Dermis microvascular lymphatic vessel endothelial cell (primary cell): ENCODE results near the gene GPC6. TPM values are rescaled to one million over a fixed set of nuclear protein-coding genes. Genes with fewer than 3 reads are reported as not detected.

Experiments
- DNase-seq, 2 donors: peaks; one replicate each; pipeline versions ENCODE4 v3.0.0 to v3.0.0-alpha.2; 2010; ENCODE audit warnings: low read depth in 2 of 2
- total RNA-seq: library from RNA; depleted of rRNA; stranded (reverse); fragments of >200 nt; gene quantifications from 2 replicates; pipeline ENCODE4 v1.2.1, GENCODE V29; 2014

The GPC6 gene
- total RNA-seq, 1 donor from 2014 or later = under 0.01 TPM

DNA sequence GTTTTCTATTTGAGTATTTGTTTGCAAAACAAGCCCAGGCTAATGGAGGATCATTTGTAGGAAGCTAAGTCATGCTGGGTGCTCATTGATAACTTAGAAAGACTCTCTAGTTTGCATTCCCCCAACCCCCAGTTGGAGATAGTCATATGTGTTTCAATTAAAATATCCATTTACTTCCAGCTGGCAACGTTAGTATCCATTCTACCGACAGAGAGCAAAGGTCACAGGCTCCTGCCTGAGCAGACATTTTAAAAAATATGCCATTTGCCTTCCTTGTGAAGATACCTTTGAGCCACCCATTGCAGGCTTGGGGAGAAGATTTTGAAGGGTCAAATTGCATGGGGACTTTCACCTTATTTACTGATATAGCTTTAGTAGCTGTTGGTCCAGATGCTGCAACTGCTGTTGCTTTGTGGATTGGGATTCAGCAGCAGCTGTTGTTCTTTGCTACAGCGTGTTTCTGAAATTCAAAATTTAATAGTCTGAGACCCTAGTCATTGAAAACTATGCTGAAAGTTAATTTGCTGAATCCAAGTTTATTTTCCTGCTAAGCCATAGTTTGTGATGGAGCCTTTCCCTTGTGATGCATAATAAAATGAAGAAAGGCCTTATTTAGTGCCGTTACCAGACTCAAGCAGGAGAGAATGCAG is 335.1 kb downstream of the GPC6 start:
- no peak for DNase-seq

DNA sequence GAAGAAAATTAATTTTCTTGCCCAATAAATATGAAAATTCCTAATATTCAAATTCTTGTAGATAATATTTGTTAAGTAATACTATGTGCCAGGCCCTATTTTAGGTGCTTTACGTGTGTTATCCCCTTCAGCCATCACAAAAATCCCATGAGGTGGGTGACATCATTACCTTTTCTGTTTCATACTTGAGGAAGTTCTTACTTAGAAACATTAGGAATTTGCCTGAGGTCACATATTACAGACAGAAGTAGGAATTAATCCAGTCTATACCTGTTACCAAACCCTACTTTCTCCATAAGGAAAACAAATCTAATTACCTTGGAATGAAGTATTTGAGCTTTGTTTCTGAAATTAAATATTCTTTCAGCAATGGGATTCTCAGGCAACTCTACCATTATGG is 336.1 kb downstream of the GPC6 start:
- DNase-seq = no peak

DNA sequence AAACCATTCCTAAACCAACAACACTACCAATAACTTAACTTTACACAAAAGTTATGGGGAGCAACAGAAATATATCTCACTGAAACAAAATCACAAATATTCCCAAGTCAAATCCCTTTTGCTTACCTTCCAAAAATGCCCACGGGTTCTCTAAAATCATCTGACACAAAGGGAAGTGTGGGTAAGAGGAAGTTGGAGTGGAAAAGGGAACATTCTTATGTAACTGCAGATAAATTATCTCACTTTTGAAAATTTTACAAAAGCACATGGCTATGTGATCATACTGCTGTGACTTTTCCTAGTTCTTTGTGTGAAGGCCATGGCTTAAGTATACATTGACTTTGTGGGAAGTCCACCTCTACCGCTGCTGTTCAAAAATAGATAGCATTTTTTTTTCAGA is 350.5 kb downstream of the GPC6 start:
- no peak for DNase-seq

DNA sequence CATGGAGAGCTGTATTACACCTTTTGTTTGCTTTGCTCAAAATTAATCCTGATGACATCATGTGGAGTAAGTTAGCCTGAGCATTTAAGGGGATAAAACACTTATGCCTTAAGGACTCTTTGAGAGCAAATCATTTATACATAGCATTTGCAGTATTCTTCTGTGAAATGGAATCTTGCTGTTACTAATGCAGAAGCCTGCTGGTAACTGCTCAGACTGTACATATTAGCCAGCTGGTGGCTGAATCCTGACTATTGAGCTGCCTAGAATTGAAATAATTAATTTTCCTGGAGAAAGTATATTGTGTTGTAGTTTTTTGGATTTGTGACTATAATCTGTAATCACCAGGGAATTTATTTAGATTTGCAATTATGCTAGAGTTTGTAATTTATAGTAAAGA is 363.2 kb downstream of the GPC6 start:
- DNase-seq = no peak

DNA sequence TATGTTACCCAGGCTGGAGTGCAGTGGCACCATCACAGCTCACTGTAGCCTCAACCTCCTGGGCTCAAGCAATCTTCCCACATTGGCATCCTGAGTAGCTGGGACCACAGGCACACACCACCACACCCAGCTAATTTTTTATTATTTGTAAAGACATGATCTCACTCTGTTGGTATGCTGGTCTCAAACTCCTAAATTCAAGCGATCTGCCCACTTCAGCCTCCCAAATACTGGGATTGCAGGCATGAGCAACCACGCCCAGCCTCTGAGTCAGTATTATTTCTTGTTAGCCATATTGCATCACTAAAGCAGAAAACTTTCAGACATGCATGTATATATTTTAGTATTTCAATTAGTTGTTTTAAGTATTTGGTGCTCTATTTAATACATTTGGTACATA is 376.4 kb downstream of the GPC6 start:
- DNase-seq = no peak

DNA sequence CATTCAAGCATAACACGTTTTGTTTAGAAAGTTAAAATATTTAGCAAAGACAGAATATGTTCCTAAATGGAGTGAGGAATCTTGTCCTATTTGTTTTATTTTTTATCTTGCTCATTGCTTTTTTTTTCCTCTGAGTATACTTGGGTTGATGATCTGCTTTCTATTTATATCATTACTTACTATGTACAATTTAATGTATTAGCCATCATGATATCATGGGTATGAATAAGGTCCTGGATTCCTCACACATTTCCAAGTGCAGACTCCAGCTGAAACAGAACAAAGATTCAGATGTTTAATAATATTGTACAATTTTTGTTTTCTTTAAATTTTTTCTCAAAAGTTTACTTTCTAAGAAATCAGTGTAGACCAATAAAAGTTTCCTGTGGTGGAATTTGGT is 388.2 kb downstream of the GPC6 start:
- no peak for DNase-seq

DNA sequence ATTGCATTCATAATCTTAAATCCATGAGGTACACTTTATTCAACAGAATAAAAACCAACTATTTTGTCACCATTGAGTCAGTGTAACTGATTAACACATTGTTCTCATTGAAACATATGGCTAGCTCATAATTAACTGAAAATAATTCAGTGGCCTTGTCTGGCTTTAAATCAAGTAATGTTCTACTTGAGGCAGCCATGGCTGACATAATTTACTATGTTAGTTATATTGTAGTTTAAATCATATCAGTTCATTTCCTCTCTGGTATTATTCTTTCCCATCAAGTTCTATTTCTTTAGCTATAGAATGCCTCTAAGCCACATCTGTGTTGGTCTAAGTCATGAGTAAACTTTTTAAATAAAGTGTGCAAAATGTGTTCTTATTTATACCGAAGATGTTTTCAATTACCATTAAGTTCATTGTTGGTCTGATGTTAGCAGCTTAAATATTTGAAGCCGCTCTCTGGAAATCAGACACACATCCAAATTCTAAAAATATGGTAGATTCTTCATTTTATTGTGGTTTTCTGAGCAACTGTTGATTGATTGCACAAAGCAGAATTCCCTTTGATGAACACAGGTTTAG is 393.7 kb downstream of the GPC6 start:
- DNase-seq = no peak

DNA sequence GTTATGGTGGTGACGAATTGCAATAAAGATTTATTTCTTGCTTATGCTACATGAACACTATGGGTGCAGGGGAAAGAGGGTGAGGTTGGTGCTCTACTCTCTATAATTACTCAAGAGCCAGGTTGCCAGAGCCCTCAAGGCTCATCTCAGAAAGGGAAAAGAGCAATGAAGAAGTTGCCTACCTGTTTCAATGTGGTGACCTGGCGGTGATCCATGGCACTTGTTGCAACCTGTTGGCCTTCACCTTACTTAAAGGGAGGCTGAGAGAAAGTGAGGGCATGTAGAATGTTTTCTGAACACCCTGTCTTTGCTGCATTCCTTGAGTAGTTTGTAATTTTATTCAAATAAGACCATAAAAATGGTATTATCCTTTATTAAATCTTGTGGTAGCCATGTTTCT is 394.4 kb downstream of the GPC6 start:
- DNase-seq = no peak

DNA sequence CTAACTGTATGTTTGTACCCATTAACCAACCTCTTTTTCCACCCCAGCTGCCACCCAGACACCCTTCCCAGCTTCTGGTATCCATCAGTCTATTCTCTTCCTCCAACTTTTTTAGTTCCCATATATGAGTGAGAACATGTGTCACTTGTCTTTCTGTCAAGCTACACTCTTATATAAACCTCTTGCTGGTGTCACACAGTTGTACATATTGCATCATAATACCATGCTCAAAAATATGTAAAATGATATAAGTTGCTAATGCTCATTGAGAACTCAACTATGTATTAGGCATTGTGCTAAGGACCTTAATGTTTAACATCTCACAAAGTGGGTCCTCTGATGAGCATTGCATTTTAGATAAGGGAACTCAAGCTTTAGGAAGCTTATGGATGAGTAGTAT is 395.4 kb downstream of the GPC6 start:
- DNase-seq = no peak

DNA sequence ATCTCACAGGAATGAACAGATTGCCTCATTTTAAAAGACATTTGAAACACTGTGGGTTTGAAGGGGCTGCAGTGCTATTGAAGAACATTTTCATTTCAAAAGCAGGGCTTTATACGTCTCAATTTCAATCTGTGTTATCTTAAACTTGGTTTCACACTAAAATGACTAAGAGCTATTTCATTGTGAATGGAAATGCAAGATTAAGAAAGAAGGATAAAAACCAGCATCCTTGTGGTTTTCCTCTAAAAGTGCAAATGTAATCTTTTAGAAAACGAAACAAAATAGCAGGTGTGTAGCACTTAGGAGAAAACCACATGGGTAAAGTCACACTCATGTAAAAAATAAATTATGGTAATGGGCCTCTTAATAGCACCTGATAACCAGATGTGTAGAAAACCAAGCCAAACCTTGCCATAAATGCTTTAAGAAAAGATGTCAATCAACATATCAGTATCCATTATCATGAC is 397.7 kb downstream of the GPC6 start:
- no peak for DNase-seq

DNA sequence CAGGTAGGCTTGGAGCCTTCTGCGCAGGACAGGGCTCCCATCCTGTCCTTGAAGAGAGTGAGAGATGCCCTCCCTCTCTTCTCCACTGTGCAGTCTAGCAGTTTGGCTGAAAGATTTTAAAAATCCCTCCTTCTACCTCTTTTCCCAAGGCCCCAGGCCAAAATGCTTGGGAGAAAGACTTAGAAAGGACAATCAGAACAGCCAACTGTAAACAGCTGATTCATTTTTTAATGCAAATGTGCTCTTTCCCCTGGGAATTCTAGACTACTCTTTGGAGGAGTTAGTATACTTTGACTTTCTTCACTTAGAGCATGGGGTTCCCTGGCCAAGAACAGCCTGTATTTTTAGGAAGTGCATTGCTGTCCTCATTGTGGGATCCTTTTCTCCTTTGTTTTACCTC is 398.9 kb downstream of the GPC6 start:
- DNase-seq = no peak

DNA sequence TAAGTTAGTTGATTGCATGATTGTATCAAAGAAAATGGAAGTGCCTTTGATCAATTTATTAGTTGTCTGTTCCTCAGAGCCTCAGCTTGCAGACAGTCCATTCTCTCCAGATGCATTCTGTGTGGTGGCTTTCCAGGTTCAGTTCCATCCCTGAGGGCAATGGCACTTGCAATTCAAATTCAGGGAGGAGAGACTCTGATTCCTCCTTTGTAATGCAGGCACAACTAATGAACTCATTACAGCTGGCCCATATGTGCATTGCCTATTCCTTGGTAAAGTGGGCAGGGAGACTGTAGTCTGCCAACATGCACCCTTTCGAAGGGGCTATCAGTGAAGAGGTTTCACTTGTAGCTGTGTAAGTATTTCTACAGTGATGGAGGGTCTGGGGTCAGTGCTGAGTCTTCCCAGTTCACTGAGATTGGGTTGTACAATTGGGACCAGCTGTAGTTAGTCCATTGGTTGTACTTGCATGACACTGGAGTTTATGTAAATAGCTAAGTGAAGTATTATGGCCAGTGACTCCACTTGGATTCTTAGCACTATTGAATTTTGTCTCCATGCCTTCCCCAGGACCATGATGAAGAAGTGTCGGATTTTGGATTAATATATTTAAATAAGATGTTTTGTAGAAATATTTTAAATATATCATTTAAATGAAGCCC is 401.7 kb downstream of the GPC6 start:
- DNase-seq = no peak

DNA sequence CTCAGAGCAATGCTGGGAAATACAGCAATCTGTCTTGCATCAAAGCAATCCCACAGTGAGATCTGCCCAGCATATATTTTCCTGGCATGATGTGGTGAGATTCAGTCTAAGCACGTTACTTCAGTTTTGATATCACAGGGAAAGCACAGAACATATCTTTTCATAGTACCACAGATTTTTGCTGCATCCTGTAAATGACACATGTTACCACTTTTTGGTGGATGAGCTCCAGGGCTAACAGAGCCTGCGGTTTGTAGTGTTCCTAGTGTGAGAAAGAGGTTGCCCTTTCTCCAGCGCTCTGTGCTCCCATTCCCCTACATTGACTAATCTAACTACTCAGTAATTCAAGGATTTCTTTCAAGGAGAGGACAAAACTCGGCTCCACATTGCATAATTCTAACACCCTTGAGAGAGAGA is 409.0 kb downstream of the GPC6 start:
- no peak for DNase-seq

DNA sequence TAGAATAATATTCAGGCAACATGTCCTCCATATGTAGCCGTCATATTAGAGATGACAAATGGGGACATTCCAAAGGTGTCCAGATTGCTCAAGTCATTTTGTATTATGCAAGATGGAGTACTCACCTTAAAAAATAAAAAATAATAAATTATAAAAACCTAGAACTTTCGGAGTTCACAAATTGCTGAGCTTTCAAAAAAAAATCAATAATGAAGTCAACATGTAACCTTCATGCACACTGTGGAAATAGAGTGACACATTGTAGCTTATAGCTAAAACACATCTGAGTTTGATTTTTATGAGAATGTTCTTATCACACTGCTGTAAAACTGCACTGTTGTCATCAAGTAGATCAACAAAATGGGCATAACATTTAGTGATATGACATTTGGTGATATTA is 411.2 kb downstream of the GPC6 start:
- no peak for DNase-seq

DNA sequence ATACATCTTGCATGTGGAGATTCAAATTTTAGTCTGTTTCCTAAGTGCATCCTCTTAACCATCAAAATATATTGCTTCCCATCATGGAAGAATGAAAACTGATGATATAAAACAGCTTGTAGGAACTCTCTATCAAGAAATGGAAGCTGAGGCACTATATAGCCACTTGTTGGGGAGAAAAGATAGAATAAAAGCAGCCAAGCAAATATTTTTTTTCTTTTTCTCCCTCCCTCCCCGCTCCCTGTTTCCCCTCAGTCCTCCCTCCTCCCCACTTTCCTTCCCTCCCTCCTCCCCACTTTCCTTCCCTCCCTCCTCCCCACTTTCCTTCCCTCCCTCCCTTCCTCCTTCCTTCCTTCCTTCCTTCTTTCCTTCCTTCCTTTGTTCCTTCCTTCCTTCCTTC is 413.8 kb downstream of the GPC6 start:
- no peak for DNase-seq

DNA sequence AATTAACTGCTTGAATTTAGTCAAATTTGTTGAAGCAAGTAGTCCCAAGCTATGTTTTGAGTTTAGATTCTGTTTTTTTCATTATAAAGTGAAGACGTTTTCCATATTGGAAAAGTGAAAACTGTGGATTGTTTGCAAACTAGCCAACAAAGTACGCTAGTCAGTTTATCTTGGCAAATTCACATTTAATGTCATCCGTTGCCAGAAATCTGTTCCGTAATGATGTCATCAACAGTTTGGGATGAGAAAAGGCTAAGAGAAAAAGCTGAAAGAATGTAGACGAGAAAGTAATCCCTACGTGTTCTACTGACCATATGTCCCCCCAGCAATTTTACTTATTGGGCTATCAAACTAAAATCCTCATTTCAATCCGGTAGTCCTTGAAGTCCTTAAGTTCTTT is 419.6 kb downstream of the GPC6 start:
- no peak for DNase-seq

DNA sequence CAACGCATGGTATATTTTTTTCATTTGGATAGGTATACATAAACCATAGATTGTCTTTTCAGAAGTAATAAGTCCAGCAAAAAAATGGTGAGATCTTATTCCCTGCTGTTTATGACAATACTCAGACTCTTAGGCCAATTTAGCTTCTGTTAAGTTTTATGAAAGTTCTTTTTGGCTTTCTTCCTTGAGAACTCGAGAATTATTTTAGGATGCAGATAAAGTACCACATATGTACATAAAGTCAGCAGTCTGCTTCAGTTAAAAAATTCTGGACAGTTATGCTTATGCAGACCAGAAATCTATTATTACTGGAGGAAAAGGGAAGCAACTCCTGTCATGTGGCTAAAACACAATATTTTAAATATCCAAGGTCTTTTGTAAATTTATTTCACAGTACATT is 422.9 kb downstream of the GPC6 start:
- DNase-seq = no peak

DNA sequence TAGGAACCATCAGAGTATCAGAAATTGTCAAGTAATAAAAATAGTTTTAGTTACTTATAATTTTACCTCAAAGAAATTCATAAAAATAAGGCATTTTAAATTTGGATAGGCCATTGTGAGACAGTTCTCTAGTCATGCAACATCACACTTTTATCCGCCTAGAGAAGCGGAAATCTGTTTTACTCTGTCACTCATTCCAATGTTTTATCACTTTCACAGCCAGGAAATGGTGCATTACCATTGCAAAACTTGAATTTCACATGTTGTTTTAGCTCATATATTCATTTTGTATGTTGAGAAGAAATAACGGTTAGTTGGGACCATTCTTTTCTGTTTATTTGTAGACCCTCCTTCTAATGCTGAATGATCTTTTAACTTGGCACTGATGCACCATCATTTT is 427.2 kb downstream of the GPC6 start:
- no peak for DNase-seq

DNA sequence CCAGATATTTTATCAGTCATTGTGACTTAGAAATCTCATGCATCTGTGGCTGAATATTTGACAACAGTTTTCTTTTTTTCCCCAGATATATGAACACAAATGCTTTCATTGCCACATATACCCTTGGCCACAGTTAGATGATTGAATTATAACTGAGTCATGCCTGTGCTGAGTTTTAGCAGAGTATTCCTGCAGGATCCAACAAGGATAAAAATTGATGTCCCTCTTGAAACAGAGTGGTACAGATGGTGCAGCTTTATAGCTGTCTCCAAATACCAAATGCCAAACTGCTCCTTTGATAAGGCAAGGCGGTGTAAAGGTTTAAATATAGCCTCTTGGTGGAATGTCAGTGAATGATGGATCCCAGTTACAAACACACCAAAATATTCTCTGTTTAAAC is 428.5 kb downstream of the GPC6 start:
- DNase-seq = no peak

DNA sequence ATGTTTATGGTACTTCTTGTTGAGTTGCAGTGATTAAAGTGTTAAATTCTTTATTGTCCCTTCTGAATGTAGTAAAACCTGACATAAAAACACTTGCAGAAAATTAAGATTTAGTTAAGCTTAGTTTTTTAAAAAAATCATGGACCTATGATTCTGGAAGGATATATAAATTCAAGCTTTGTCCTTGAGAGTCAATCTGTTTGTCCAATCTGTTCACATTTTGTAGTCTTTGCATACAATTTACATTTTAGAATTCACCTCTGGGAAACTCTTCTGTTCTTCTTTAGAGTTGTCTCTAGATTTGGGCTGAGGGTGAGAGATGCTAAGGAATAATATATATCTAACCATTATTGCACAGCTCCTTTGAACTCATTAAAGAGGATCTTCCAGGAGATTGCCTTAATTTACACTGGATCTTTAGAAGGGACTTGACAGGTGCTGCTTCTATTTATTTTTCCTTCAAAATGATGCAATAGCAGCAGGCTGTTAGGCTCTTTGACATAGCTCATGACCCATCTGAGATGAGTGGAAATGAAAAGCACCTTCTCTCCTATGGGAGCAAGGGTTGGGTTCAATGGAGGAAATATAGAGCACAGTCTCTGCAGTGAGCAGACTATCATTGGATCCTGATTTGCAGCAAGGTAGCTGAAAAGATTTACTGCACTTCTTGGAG is 433.9 kb downstream of the GPC6 start:
- no peak for DNase-seq

DNA sequence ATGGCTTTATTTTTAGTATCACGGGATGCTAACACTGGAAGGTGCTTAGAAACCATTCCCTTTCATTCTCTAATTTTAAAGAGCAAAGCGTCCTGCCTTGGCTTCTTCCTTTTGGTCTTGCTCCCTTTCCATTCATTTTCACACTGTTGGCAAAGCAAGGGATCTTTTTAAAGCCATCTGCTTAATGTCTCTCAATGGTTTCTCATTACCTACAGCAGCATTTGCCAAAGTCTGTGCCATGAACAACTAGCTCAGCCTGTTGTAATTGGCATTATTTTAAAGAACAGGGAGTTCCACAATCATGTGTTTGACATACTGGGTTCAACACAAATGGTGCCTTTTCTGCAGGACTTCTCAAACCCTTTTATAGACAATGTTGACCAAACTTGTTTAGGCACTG is 444.3 kb downstream of the GPC6 start:
- no peak for DNase-seq

DNA sequence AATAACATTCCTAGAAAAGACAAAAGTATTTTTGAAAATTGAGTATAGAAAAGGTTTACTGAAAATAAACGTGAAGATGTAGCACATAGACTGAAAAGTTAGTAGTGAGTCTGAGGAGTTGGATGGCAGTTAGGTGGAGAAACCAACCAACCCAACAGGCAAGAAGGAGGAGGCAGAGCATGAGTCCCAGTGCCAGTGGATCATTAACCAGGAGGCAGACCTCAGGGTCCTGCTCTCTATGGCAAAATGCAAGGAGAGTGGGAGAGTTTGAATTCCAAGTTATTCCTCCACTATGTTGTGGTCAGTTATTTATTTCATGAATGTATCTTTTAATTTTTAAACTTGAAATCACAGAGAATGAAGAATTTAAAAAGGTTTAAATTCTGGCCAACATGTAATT is 446.4 kb downstream of the GPC6 start:
- no peak for DNase-seq

DNA sequence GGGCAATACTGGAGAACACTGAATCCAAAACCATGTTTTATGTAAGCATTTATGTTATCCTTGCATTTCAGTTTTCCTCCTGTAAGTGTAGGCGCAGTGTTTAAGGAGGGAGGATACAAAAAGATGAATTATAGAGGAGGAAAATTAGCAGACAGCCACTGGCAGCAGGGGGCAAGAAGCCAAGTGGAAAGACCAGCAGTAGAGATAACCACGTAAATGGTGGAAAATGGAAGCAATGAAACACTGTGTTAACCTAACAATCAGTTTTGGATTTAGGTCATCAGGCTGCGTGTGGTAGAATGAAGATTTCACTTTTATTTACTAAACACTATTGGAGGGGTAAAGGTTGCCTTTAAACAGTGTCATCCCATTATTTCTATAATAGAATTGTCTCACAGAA is 447.3 kb downstream of the GPC6 start:
- no peak for DNase-seq
